ENCODE data around the gene TFAP2B.
A peak's percentile ranks its signal among the peaks of the same experiment; 100 is the strongest.

TFAP2B gene

DNA sequence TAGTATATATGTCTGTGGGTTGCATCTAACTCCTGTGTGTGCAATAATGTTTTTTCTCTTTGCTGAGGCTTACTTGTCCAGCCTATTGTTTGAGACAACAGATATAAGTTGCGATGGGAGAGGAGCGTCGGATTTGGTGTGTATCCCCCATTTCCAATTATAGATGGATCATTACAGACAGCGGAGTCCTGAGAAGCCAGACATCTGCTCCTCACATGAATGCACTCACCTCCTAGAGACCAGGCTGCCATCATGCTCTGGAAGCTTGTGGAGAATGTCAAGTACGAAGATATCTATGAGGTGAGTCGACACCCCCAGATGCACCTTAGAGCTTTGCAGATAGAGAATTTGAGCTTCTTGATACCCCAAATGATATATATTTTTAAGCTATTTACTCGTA is at the start of gene TFAP2B:
Gene TFAP2B, plus strand, starts transcription at position 199 of the 400 bp plus-strand sequence. Its CDS starts 21 bp downstream, at position 220.
- DNase-seq = no peak

DNA sequence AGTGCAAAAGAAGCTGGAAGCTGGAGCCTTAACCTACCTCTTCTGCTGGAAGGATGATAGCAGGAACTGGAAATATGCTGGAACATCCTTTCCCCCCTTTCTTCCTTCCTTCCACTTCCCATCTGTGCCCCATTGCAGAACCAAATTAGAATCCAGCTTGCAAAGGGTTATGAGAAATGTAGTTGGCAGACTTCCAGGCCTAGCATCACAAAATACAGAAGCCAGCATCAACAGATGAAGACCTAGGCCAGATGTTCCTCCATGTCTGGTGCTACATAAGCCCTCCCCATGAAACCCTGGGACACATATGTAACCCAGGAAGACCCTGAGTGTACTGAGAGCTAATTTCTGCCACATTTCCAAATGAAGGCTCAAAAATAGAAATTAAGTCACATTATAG is 40.0 kb upstream of the TFAP2B start:
- DNase-seq = no peak

DNA sequence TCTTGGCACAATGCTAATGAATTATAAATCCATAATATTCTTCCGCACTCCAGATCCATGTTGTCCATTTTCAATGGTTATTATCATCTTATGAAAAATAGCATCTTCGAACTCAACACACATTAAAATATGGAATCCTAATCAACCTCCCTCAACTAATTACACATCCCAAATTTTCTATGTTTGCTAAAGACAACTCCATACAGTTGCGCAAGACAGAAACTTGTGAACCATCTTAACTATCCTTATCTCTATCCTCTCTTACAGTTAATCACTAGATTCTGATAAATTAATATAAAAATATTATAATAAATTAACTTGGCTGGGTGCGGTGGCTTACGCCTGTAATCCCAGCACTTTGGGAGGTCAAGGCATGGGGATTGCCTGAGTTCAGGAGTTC is 38.3 kb upstream of the TFAP2B start:
- no peak for DNase-seq

DNA sequence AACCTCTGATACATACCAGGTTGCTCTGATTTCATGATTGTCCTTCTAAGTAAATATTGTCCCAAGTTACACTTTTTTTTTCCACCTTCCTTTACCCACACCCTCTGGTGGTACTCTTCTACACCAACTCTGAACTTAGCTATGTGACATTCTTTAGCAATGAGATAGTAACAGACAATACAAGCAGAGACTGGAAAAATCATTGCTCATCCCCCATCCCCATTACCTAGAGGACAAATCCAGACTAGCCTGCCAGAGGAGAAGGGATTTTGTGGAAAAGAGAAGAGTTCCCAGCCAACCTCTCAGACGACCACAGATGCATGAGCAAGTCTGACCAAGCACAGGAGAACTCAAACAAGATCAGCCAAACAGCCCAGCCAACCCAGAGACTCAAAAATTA is 32.8 kb upstream of the TFAP2B start:
- DNase-seq = no peak

DNA sequence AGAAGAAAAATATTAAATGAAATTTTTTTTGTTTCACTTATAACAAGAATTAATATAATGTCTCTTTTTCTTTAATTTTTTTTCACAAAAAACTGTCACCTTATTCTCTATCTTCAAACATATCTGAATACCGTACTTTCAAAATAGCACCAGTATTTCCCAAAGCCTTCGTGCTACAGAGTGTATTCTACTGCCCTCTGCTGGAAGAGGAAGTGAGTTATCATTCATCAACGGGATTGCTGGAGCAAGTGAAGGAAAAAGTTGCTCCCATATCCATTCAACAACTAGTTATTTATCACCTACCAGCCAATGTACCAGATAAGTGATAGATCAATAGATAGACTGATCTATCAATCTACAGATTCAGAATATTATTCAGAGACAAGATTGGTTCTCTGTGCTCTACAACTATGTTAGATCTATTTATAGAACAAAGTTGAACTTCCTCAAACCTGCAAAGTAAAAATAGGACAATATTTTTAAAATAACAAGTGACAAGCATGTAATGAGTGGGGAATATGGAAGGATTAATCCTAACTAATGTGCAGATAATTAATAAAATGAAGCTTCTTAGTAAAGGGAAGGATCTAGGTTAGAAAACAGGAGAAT is 26.7 kb upstream of the TFAP2B start:
- DNase-seq = peak; percentile 8

DNA sequence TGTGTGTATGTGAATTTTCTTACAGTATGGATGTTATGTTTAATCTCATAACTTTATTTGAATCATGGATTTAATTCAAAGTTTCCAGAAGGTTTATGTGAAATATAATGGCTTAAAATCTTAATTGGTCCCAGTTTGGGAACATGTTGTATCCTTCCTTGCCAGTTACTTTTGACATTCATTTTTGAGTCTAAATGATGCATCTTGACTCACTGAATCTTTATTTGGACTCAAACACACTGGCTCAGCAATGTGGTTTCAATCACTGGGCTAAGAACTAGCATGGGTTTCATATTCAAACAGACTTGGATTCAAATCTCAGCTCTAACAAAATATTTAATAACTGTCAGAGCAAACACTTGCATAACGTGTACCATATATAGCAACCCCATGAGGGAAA is 25.9 kb upstream of the TFAP2B start:
- no peak for DNase-seq

DNA sequence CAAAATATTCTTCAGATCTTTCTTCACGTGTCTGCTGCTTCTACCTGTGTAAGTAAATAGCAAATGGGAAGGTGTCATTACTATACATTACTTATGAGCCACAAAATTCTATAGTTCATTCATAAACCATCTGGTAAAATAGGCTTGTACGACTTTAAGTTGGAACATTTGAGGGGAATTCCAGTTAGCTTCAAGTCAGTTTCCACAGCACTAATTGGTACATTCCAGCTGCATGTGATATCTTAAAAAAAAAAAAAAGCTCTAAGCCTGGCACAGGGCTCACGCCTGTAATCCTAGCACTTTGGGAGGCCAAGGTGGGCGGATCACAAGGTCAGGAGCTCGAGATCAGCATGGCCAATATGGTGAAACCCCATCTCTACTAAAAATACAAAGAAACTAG is 23.1 kb upstream of the TFAP2B start:
- no peak for DNase-seq

DNA sequence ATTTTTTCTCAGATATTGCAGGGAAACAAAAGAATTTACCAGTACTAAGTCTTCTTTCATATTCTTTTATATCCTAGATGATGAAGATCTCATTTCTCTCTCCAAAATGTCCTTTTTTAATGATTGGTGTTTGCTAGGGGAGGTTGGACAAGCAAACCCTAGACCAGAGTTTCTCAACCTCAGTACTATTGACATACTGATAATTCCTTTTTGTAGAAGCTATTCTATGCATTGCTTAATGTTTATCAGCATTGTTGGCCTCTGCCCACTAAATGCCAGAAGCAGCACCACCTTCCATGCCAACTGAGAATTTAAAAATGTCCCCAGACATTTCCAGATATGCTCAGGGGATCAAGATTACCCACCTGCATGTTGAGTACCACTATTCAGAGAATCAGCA is 14.4 kb upstream of the TFAP2B start:
- no peak for DNase-seq

DNA sequence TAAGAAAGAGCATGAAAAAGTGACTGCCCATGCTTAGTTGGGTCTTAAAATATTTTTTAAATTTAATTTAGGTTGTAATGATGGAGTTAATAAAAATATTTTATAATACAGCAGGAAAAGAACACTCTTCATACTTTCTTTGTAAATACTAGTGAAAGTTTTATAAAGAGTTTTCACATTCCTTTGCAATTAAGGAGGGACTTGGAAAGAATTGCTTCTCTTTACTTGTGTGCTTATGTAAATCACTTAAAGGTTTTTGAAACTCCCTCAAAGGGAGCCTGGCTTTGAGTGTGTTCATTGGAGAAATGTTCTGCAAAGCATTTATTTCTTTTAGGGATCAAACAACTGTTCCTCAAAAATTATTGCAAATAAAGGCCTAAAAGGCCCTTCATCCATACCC is 11.6 kb upstream of the TFAP2B start:
- no peak for DNase-seq

DNA sequence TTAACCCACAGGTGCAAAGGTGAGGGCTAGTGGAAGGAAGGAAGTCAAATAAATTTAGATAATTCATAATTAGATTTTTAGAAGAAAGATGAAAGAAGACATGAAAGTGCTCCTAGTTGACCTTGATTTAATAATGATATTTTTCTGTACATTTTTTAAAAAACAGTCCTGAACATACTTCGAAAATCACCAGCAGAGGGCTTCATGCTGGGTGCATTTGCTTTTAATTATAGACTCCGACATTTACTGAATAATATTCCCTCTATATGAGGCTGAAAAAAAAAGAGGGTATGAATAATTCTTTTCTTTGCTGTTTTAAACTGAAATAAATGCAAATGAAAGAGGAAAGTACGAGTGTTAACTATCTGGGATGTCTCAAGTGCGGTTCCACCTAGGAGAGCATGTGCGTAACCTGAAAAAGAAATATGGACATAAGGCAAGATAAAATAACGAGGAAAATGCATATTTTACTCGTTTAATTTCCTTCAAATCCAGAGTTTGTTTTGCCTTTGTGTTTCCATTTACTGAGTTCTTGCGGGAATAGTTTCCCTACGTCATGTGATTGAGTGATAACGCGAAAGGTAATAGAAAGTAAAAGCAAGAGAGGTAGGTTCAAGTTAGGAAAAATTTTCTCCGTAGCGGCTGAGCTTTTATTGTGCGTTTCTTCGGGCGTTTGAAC is 3.1 kb upstream of the TFAP2B start:
- no peak for DNase-seq

DNA sequence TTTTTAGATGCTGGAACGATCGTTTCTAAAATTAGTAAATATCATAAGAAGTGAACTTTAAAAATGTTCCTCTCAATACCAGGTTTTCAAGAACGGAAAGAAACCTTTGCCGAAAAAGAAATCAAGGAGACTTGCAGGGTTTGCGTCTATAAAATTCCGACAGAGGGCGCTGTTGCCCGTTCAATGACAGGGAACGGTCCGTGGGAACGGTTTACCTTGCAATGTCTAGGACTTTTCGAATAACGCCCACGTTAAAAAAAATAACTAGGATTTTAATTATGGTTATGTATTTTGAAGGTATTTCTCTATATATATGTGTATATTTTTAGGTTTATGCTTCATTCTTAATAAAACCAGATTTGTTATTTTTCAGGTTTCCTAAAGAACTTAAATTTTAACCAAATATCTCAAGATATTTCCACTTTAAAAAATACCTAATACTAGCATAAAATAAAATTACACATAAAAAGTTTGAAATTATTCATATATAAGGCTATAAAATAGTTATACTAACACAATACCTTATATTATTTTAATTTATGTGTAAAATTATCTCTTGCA is 2.5 kb upstream of the TFAP2B start:
- DNase-seq = peak; percentile 70

DNA sequence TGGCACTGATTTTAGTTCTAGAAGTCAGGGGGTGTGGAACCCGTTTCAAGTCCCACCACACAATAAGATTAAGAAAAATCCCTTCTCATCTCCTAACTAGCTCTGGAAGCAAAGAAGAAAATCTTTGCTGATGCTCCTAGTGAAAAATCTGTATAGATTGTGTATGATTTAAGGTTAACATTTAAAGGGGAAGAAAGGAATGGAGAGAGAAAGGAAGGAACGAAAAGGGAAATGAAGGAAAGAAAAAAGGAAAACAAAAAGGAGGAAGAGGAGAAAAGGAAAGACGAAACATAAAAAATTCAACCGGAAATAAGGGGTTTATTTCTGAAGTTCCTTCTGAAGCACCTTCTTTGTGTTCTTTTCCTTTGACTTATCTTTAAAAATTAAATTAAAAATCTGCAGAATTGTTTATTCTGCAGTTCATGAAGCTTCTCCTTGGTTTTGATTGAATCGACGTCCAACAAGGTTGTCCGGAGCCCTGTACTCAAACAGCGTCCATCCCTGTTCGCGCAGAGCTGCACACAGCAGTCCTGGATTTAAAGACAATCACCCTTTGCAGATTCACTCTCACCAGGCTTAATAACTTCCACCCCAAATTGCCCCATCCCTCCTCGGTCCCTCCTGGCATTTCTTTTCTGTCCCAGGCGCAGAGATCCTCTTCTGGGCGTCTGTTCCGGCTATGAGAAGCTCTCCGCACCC is 1.6 kb upstream of the TFAP2B start:
- DNase-seq = no peak

DNA sequence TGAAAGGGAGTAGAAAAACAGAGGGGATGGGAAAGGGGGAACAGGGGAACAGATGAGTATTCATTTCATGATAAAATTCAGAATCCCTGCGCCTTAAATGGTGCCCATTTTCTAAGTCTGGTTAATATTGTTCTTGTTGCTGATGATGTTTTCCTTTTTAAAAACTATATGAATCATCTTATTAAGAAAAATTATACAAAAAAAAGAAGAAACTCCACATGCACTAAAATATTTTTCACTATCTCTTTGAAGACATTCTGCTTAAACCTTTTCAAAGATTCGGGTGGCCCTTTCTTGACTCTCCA is 1.1 kb upstream of the TFAP2B start:
- DNase-seq = no peak

DNA sequence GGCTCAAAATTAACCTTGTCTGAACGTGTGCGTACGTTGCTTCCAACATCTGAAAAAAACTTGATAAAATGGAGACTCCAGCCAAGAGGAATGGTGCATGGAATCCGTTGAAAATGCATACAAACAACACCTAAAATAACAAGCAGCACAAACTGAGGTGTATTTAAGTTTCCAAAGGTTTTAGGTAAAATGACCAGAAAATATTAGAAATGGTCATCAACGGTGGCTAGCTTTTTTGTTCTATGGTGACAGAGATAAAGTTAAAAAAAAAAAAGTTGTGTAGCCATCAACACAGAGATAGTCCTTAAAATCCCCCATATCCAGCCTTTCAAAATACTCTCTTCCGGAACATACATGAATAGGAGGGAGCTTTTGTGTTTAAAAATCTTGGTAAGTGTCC is 651 bp upstream of the TFAP2B start:
- no peak for DNase-seq

DNA sequence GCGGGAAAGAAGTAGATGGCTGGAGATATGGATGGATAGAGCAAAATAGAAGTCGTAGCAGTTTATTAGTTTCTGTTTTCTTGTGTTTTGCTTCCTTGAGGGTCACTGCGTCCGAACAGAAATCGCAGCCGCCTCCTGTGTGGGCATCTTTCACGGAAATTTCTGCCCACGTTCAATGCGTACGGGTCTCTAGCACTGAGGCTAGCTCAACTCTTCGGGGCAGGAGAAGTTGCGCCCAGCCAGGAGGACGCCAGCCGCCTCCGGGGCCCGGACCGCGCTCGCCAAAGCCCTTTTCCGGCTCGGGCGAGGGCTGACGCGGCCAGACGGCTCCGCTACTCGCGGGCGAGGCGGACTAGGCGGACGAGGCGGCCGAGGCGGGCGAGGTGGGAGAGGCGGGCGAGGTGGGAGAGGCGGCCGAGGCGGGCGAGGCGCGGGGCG is 814 bp downstream of the TFAP2B start:
- DNase-seq = no peak

DNA sequence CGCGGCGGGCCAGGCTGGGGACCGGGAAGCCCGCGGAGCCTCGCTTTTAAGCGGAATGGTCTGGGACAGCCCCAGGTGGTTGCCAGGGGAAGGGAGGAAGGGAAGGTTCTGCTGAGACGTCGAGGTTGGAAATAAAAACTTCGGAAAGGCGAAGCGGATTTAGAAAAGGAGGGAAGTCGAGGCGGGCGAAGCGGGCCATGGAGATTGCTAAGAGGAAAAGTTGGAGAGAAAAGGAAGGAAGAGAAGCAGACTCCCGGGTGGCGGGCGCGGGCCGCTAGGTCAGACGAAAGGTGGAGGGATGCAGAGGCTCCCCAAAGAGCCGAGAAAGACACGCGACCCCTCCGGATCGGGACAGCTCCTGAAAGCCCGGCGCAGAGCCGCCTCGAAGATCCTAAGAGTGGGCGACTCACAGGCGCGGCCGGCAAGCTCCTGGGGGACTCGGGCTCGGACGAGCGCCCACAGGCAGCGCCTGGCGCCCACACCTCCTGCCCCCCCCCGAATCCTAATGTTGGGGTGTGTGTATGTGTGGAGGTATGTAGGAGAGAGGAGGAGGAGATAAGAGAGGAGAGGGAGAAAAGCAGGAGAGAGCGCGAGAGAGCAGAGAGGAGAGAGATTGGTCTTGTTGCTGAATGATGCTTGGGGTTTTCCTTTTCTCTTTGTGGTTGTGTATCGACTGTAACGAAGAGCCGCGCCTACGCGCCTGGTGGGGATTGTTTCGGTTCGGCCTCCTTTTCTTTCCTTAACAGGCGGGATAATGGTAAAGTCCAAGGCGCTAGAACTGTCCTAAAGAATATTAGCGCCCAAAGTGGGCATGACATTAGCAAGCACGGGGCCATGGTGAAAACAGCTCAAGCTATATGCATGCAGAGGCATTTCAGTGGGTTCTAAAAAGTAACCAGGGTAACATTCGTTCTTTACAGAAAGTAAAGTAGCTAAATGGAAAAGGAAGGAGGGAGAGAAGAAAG is 1.5 kb downstream of the TFAP2B start:
- no peak for DNase-seq

DNA sequence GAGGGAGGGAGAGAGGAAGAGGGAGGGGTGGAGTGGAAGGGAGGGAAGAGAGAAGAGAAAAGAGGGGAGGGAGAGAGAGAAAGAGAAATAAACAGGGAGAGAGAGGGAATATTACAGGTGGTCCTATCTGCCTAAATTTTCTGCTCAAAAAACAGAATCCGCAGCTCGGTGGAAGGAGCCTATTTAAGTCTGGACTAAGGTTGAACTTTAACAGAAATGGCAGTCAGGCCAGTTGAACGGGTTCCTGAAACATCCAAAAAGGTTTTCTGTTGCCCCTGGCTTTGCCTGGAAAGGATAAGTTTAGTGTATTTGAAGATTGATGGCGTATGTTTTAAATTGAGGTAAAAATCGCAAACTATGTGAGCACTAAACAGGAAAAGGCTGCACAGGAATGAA is 2.2 kb downstream of the TFAP2B start:
- DNase-seq = no peak

DNA sequence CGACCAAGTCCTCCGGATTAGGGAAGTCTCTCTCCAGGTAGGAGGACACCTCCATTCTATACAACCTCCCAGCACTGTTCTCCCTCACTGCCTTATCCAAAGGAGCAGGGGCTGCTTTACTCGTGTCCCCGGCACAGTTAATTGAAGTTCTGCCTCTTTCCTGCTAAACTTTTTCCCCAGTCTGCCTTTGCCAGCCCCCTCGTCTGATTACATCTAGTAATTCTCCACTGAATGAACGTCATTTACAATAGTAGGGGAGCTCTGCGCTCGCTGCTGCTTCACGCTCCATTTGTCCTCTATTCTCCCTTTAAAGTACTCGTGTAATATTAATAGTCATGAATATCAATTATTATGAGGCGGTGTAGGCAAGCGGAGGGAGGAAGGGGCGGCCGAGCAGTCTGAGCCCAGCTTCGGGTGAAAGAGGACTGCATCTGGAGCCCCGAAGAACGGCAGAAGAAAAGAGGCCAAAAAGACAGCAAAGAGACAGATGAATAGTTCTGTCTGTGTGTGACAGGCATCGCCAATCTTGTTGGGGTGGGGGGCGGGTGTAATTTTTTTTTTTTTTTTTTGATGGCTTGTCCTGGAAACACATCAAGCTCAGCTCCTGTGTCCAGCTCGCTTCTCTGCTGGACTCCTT is 2.9 kb downstream of the TFAP2B start:
- DNase-seq = no peak

DNA sequence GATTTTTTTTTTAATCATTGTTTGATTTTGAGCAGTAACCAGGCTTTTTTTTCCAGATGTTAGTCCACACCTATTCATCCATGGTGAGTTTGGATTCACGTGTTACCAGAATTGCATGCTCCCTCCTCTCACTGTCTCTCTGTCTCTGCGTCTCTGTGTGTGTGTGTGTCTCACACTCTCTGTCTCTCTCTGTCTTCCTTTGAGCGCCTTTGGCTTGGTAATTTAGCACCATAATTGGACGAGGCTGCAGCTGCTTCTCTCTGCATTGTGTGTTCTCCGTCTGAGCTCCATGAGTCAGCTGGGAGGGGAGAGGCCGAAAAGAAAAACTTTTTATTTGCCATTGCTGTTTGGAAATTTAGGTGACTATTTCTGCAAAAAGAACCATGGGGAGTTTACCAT is 3.4 kb downstream of the TFAP2B start:
- DNase-seq = peak; percentile 67

DNA sequence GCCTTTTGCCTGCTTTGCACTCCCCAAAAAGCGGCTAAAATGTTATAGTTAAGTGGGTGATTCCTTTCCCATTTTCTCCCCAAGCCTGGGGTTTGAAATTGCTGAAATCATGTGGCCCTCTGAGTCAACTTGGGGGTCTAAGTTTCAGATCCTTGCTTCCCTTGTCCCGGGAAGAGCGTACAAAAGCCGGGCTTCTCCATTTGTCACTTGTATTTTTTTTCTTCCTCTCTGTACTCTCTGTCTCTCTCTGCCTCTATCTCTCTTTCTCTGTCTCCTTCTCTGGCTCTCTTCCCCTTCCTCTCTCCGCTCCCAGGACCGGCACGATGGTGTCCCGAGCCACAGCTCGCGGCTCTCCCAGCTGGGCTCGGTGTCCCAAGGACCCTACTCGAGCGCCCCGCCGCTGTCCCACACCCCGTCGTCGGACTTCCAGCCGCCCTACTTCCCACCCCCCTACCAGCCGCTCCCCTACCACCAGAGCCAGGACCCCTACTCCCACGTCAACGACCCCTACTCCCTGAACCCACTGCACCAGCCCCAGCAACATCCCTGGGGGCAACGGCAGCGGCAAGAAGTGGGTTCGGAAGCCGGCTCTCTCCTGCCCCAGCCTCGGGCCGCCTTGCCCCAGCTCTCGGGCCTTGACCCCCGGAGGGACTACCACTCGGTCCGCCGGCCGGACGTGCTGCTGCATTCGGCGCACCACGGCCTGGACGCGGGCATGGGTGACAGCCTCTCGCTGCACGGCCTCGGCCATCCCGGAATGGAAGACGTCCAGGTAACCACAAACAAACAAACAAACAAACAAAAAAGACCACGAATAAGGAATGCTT is 4.6 kb downstream of the TFAP2B start:
- no peak for DNase-seq

DNA sequence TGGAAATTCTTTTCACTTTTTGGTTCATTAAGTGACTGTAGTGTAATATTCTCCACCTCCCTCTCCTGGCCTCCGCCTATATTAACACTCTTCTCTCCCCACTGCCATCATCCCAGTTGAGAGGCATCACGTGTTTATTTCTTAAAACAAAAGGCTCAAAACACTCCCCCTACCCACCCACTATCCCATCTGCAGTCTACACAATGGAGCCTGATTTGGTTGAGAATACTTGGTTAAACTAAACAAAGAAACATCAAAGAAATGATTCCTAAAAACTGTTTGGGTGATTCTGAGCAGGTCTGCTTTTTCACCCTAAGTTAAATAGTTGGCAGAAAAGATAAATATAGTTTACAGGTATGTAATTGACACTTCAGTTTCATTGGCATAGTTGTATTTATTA is 5.9 kb downstream of the TFAP2B start:
- no peak for DNase-seq

All from NCI-H1417 treated with DMSO at 0.1 percent for 48 hours (cell line).